GM20431 (cell line): ENCODE results near the gene ACOD1.
"Not testable (repeated sequence)": the region's sequence is repeated elsewhere in the genome, so short reads cannot be mapped to it uniquely, and the experiment has no call there.

Experiments used
- in situ Hi-C: fragments of 300-500 bp; cut with MseI, MboI; formaldehyde crosslinking; loops from one replicate; pipeline ENCODE4 v1.15.0; 2020; ENCODE audit warnings: low sequenced_read_pairs; ENCODE audit not compliant: unreplicated experiment

The ACOD1 gene

DNA sequence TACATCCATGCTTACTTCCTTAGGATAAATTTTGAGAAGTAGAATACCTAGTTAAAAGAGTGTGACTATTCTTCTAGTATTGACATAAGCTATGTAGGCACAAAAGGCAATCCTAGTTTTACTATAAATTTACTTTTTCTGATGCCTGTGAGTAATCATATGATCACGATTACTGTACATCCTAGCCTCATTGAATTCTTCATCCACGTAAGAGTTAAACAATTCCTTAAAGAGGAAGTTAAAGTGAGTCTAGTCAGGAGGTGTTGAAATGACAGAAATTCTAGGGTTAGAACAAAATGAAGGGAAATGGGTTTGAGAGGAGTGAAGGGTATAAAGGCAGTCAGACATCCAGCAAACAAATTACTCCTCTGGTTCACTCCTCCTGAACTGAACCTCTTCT lies at the start of gene ACOD1:
TSS of gene ACOD1 (plus strand) at position 363 of the 400 bp plus-strand sequence. CDS start 48 bp downstream, outside the sequence.
- in situ Hi-C loops = no loop called here

DNA sequence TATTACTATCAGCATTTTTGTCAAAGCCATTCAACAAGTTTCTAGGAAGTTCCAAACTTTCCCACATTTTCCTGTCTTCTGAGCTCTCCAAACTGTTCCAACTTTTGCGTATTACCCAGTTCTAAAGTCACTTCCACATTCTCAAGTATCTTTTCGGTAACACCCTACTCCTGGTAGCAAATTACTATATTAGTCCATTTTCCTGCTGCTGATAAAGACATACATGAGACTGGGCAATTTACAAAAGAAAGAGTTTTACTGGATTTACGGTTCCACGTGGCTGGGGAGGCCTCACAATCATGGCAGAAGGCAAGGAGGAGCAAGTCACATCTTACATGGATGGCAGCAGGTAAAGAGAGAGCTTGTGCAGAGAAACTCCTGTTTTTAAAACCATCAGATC lies 49.2 kb upstream of the ACOD1 start:
- in situ Hi-C loops = not testable (repeated sequence)

DNA sequence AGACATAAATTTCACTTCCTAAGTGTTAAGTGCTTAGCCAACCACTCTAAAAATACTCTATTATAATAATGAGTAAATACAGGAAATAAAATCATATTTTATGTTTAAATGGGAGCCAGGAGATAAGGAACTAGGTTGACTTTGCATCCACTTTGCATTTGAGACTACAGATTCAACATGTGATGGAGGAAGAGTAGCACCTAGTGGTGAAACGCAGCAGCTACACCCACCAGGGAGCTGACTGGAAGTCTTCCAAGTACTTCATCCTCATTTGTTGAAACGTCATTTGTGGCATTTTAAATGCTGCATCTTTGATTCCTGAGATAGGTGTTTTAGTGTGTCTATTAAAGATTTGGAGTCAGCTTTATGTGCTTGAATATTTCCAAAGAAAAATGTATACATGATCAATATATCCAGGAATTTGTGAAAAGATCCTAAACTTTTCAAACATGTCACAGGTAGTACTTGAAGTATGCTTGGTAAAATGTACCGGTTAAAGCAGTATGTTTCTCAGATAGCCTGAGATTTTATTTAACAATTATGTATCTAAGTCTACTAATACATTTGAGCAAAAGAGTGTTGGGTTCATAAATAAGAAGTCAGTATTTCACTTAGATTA lies 44.7 kb upstream of the ACOD1 start:
- in situ Hi-C loops = loop anchor here (25.0 kb wide), 1 partner anchor 1216 kb away; no protein-coding TSS in a partner anchor

DNA sequence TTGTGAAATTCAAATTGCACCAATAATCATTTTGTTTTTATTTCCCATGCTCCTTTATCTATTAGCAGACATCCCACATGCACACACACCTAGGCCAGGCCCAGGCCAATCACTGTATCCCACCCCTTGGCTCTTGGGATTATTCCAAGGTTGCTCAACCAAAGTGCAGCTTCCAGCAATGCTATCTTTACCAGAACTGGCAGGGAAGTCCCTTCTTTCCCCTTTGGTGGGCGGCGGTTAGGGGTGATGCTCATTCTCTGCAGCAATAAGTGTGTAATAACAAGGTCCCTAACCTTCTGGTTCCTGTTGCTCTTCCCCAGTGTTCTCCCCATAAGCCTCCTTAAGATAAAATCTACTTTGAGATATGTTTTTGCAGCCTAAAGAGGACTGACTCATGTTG lies 43.8 kb upstream of the ACOD1 start:
- in situ Hi-C loops = loop anchor here (25.0 kb wide), 1 partner anchor 1217 kb away; no protein-coding TSS in a partner anchor

DNA sequence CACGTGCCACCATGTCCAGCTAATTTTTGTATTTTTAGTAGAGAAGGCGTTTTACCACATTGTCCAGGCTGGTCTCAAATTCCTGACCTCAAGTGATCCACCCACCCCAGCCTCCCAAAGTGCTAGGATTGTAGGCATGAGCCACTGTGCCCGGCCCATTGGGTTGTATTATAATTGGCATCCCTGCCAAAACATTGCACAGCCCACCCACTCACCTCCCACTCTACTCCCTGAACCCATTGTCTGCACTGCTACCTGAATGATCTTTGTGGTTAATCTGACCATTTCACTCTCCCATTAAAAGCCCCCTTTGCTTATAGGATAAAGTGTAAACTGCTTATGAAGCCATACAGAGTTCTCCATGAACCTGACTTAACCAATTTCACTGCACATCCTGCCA lies 35.8 kb upstream of the ACOD1 start:
- in situ Hi-C loops = loop anchor here (25.0 kb wide), 1 partner anchor 1225 kb away; no protein-coding TSS in a partner anchor

DNA sequence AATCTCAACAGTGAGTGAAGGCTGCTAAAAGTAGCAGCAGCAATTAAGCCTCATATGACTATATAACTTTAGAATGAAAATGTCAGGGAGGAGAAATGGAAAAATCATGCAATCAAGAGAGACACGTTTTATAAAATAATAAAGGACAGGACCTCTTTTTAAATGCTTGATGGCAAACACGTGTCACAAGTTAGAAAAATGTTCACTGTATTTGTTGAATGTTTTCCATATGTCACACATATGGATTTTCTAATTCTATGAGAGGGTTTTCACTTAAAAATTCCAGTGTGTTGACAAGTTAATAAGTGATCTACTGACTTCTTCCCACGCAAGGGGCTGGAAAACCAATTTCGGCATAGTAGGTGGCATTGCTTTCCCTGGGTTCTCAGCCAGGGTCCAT lies 34.4 kb upstream of the ACOD1 start:
- in situ Hi-C loops = loop anchor here (25.0 kb wide), 1 partner anchor 1227 kb away; no protein-coding TSS in a partner anchor

DNA sequence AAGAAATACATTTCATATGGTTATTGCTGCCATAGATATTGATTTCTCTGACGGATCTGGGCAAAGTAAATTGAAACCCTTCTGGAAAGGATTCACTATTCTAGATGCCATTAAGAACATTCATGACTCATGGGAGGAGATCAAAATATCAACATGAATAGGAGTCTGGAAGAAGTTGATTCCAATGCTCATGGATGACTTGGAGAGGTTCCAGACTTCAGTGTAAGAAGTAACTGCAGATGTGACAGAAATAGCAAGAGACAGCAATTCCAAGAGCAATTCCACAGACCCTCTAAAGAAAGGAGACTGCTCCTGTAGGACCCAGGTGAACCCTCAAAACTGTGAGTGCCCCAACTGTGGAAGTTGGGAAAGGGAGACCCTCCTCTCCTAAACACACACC lies 31.2 kb upstream of the ACOD1 start:
- in situ Hi-C loops = loop anchor here (25.0 kb wide), 1 partner anchor 1230 kb away; no protein-coding TSS in a partner anchor

DNA sequence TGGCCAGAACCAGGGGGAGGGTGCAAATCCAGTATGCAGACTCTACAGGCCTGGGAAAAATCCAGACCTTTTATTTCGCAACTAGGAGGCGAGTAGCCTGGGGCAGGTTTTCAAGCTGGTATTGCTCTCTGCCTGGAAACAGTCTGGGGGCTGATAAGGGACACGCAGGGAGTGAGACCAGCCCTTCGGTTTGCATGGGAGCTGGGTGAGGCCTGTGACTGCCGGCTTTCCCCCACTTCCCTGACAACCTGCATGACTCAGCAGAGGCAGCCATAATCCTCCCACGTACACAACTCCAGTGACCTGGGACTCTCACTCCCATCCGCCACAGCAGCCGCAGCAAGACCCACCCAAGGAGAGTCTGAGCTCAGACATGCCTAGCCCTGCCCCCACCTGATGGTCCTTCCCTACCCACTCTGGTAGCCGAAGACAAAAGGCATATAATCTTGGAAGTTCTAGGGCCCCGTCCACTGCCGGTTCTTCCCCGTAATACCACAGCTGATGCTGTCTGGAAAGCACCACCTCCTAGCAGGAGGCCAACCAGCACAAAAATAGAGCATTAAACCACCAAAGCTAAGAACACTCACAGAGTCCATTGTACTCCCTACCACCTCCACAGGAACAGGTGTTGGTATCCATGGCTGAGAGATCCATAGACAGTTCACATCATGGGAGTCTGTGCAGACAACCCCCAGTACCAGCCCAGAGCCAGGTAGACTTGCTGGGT lies 30.4 kb upstream of the ACOD1 start:
- in situ Hi-C loops = loop anchor here (25.0 kb wide), 1 partner anchor 1231 kb away; no protein-coding TSS in a partner anchor

DNA sequence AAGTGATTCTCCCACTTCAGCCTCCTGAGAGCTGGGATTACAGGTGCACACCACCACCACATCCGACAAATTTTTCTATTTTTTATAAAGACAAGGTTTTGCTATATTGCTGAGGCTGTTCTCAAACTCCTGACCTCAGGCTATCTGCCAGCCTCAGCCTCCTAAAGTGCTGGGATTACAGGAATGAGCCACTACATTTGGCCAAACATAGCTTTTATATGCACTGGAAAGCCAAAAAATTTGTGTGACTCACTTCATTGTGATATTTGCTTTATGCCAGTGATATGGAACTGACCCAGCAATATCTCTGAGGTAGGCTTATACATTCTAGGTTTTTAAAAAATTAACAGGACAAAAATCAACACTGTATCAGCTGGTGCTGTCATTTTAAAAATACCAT lies 26.8 kb upstream of the ACOD1 start:
- in situ Hi-C loops = loop anchor here (25.0 kb wide), 1 partner anchor 1234 kb away; no protein-coding TSS in a partner anchor

DNA sequence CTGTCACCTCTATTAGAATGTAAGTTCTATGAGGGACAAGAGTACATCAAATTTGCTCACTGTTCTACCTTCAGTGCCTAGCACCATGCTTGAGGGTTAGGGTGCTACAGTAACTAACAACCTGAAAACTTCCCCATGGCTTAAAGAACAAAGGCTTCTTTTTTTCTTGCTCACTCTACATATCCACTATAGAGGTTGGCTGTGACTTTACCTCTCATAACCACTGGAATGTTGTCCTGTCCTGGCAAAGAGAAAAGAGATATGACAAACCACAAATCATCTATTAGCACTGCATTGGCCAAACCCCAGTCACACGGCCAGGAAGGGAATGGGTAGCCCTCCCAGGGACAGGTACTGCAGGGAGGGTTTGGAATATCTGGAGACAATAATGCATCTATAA lies 23.2 kb upstream of the ACOD1 start:
- in situ Hi-C loops = no loop called here

DNA sequence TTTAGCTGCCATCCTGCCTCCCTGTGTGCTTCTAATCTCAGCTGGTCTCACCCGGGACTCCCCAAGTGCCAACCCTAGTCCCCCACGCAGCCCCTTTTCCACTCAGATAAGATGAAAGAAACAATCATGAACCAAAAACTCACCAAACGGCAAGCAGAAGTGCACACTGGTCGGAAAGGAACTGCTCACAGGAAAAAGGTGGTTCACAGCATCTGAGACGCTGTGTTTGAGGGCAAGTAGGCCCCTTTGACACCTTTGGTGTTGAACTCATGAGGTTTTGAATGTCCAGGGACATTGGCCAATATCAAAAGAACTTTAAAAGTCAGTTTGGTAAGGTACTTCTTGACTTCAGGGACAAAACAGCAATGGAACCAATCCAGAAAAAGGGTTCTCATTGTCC lies 20.4 kb upstream of the ACOD1 start:
- in situ Hi-C loops = no loop called here

DNA sequence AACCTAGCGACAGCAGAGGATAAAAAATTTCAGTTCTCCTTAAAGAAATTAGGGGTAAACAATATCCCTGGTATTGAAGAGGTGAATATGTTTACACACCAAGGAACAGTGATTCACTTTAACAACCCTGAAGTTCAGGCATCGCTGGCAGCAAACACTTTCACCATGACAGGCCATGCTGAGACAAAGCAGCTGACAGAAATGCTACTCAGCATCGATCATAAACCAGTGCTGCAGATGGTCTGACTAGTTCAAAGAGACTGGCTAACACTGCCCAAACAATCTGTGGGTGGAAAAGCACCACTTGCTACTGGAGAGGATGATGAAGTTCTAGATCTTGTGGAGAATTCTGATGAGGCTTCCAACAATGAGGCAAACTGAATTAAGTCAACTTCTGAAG lies 19.9 kb upstream of the ACOD1 start:
- in situ Hi-C loops = no loop called here

DNA sequence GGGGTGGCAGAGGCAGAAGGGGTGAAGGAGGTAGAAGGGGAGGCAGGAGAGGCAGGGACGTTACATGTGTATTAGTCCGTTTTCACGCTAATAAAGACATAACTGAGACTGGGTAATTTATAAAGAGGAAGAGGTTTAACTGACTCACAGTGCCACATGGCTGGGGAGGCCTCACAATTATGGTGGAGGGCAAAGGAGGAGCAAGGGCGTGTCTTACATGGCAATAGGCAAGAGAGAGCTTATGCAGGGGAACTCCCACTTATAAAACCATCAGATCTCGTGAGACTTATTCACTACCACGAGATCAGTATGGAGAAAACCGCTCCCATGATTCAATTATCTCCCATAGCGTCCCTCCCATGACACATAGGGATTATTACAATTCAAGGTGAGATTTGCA lies 19.0 kb upstream of the ACOD1 start:
- in situ Hi-C loops = no loop called here

DNA sequence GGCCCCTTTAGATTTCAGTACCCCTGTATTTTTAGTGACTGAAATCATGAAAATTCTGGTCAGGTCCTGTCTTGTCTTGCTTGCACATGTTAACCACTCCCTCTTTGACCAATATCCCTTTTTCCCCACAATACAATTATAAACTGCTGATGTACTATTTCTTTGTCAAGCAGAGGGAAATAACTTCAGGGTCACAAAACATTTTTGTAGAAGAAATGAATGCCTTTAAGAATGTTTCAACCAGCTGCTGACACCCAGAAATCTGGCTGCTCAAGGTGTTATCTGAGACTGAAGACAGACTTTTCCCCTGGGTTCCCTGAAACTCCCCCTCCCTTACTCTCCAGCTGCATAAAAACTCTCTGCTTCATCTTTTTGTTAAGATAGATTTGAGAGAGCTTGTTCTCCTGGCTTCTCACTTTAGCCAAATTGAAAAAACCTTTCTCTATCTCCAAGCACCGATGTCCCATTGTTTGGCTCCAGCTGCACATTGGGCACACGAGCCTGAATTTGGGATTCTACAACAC lies 18.4 kb upstream of the ACOD1 start:
- in situ Hi-C loops = no loop called here

DNA sequence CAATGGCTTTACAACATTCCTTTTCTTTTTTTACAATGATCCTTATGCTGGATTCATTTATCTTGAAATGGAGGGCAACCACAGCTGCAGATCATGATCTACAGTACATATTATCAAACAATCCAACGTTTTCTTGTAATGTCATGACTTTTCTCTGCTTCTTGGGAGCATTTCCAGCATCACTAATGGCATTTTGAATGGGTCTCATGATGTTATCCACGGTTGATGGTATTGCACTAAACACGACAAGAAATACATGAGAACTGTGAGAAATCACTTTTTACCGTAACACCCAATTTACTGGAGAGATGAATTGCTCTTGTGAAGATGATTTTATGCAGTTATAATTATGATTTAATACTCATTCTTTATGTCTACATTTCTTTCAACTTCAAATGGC lies 16.2 kb upstream of the ACOD1 start:
- in situ Hi-C loops = no loop called here

DNA sequence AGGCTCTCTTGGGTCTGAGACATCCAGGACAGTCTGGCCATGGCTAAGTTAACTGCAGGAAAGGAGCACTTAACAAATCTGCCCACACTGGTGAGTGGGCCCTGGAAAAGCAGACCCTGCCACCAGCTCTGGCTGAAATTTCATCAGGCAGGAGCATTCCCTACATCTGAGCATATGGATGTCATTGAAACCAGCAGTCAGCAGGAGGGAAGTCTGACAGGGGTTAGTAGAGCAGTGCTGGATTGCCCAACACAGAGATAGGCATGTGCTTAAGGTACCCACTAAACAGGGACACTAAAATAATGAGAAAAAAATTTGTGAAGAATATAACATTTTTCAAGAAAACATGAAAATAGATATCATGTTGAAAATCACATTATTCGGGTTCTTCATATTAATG lies 13.6 kb upstream of the ACOD1 start:
- in situ Hi-C loops = no loop called here

DNA sequence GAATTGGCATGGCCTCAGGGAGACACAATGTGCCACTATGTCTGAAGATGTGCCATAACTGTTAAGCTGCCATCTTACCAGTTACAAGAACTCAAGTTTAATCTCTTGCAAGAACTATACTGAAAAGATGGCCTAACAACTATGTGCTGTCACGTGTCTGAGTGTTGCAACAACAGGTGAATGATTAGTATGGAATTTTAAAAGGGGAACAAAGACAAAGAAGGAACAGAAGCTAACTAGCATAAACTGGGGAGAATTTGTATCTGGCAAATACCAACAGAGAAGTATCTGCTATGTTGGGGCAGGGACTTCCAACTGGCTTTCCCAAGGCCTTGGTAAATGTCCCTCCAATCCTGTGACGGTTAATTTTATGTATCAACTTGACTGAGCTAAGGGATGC lies 11.5 kb upstream of the ACOD1 start:
- in situ Hi-C loops = no loop called here

DNA sequence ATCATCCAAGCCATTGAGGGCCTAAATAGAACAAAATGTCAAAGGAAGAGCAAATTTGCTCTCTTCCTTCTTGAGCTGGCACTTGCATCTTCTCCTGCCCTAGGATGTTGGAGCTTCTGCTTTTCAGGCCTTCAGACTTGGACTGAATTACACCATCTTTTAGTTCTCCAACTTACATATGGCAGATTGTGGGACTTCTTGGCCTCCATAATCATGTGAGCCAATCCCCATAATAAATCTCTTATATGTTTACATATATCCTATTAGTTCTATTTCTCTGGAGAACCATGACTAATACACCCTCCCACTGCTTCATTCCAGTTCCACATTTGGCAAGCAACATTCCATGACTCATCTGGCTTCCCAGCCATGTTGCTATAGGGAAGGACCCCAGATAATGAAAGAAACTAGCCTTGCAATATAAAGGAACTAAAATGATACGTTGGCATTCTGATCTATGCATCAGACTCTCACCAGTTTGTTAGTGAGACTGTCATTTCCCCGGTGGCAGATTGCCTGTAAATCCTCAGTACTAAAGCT lies 11.0 kb upstream of the ACOD1 start:
- in situ Hi-C loops = no loop called here

DNA sequence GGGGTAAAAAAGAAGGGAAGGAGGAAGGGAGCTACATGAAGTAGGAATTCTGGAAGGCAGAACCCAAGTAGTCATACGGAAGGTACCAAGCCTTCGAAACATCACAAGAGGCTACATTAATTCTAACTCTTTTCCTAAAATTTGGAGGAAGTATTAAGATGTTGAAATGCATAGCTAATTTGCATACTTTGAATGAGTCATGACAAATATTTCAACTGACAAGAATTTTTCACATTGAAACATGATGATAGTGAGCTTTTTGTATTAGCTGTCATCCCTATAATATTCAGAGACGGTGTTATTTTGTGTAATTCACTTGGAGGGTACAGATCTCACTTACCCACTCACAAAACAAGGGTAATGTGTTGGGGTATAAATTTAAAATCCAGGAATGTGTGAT lies 9.1 kb upstream of the ACOD1 start:
- in situ Hi-C loops = no loop called here

DNA sequence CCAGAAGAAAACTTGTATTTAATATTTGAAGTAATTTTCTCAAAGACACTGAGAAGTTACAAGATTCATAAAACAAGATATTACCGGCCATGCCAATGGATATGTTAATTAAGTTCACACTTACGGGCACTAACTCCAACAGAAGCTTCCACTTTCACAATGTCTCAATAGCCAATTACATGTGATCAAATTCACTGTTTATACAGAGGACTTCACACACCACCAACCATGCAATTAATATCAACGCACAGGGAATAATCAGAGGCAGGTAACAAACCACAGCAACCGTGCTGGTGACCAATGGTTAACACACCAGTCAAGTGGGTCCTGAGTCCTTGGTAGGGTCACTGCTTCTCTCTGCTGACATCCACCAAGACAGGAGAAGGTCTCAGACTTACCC lies 5.9 kb upstream of the ACOD1 start:
- in situ Hi-C loops = no loop called here

DNA sequence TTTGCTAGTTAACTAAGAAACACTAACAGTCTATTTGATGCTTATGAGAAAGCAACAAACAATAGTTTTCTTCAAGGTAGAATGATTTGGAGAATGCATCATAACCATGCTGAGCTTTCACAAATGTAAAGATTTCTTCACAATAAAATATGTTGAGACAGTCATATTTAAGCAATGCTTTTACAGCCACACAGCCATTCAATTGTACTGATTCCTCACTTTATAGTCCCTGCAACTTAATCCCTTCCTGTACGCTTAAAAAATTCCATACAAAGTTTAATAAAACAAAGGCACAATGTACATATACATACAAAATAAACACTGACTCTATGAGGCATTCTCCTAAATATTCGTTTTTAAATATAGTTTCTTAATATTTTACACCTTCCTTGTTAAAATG lies 4.7 kb upstream of the ACOD1 start:
- in situ Hi-C loops = no loop called here
